Adrenal gland (tissue), 12 donors: ENCODE results near the gene SERPINB3. TPM values are rescaled to one million over a fixed set of nuclear protein-coding genes. Genes with fewer than 3 reads are reported as not detected.

Experiments
- DNase-seq, 7 donors: peaks; one replicate each; pipeline ENCODE4 v3.0.0-alpha.2; 2019 to 2020
- H3K27ac ChIP-seq, 5 donors: fragments of 200-600 bp; sonication (generic) in 4 of 5; 1 replicate in 3 of 5; 2 replicates in 2 of 5; pipeline versions ENCODE4 v1.5.1 to v1.8.0; 2016 to 2020; ENCODE audit warnings: mild to moderate bottlenecking in 1 of 5
- H3K27me3 ChIP-seq: fragments of 200-600 bp; 2 replicates; pipeline ENCODE4 v1.8.0; 2021
- H3K36me3 ChIP-seq, 2 donors: fragments of 200-600 bp; replicated peaks in 1 of 2; 1 replicate in 1 of 2; 2 replicates in 1 of 2; pipeline versions ENCODE4 v1.5.1 to v1.8.0; 2018 to 2022
- H3K4me1 ChIP-seq, 2 donors: fragments of 200-600 bp; replicated peaks in 1 of 2; 1 replicate in 1 of 2; 2 replicates in 1 of 2; pipeline versions ENCODE4 v1.5.1 to v1.8.0; 2018 to 2021
- H3K4me3 ChIP-seq, 4 donors: fragments of 200-600 bp; sonication (generic) in 3 of 4; one replicate each; pipeline ENCODE4 v1.5.1; 2016 to 2018
- H3K9me3 ChIP-seq, 3 donors: fragments of 200-600 bp; sonication (generic) in 1 of 3; replicated peaks in 1 of 3; 1 replicate in 2 of 3; 2 replicates in 1 of 3; pipeline versions ENCODE4 v1.5.1 to v1.8.0; 2016 to 2021
- CTCF ChIP-seq, 6 experiments: fragments of 450-650 bp in 4 of 6; fragments of 200-600 bp in 2 of 6; sonication (generic) in 1 of 6; IDR thresholded peaks; 1 replicate in 5 of 6; 2 replicates in 1 of 6; pipeline versions ENCODE4 v1.5.1 to v1.8.0; 2016 to 2021; ENCODE audit warnings: antibody characterized with exemption in 6 of 6, mild to moderate bottlenecking in 2 of 6, moderate library complexity in 1 of 6
- POLR2A ChIP-seq, 2 donors: fragments of 450-650 bp; IDR thresholded peaks; one replicate each; pipeline ENCODE4 v1.6.1; 2017; ENCODE audit warnings: antibody characterized with exemption in 2 of 2, mild to moderate bottlenecking in 2 of 2, moderate library complexity in 1 of 2
- WGBS, 4 donors: extraction: QIAGEN DNeasy Blood & Tissue Kit in 2 of 4; methylation state at CpG; one replicate each; pipeline versions ENCODE4 v1.1.5 to v1.1.7; 2013 to 2017; 5-methylcytosine and 5-hydroxymethylcytosine counted together
- intact Hi-C, 2 donors: fragments of 100-400 bp; cut with DNase I; formaldehyde crosslinking; loops; one replicate each; pipeline versions ENCODE4 v1.14.1 to v1.15.0; 2022 to 2023
- polyA plus RNA-seq, 3 donors: library from polyadenylated mRNA; stranded (reverse); fragments of 200-250 nt in 2 of 3; fragments of 350-450 nt in 1 of 3; fragmentation: Illumina TruSeq in 1 of 3; extraction: RNeasy Lipid Tissue Mini Kit (QIAGEN cat#74804) in 1 of 3; gene quantifications; one replicate each; pipeline ENCODE4 v1.2.3, GENCODE V29; 2013 to 2014
- total RNA-seq, 9 donors: library from RNA; depleted of rRNA in 4 of 9; stranded (reverse); fragments of >200 nt in 4 of 9; fragments of 120-200 nt in 1 of 9; fragmentation: NEBNext Ultra II Directional in 1 of 9; extraction: Animal tissue kit (Norgen Biotek cat#: 25700) in 1 of 9; gene quantifications; one replicate each; pipeline versions ENCODE4 v1.1.0 to v1.2.4, GENCODE V29; 2013 to 2023
- donor health status: healthy with polysubstance abuse.
- donor health status: Bipolar disorder and iron deficiency.
- donor health status: DM: yes; HTN: yes; CAD: no.
- donor health status: DM: no; HTN: no; CAD: no.
- donor health status: DM: no; HTN: no; CAD: no.
- donor health status: DM: yes; HTN: yes; CAD: no.

The SERPINB3 gene
- total and polyA plus RNA-seq, 12 donors, result 0.34 TPM; not detected in 11

GRCh38 chr18:63613420-63613819, 48.3 kb downstream of the SERPINB3 start:
- 57 to 82% (median 78%) methylated on average over 4 of the region's 4 CpGs for WGBS, 4 donors
- Histone ChIP-seq H3K36me3 (no peaks in the 10 kb centered on the region), H3K9me3 (no peaks in the 10 kb centered on the region), H3K4me1 (no peaks in the 10 kb centered on the region), H3K4me3 (no peak overlapping the region), H3K27ac (no peak overlapping the region), H3K27me3 (no peaks in the 10 kb centered on the region)
- DNase-seq, result no peak
- intact Hi-C loops, result no loop called here
- no peak for TF ChIP-seq CTCF (IDR thresholded peaks at IDR 0.05)

GRCh38 chr18:63606526-63606925, 55.2 kb downstream of the SERPINB3 start:
- no peaks in the 10 kb centered on the region for H3K27me3 ChIP-seq
- 62 to 84% (median 80%) methylated on average over 3 of the region's 3 CpGs for WGBS, 4 donors
- H3K9me3 ChIP-seq, result no peaks in the 10 kb centered on the region
- no peaks in the 10 kb centered on the region for H3K36me3 ChIP-seq
- DNase-seq, result no peak
- H3K4me3 ChIP-seq, result no peak overlapping the region
- intact Hi-C loops, result no loop called here
- TF ChIP-seq POLR2A (IDR thresholded peaks at IDR 0.05), result no peak
- TF ChIP-seq CTCF (IDR thresholded peaks at IDR 0.05), result no peak
- H3K27ac ChIP-seq, result no peak overlapping the region
- no peaks in the 10 kb centered on the region for H3K4me1 ChIP-seq

Other genes with a start within 250 kb of the SERPINB3 start
- gene VPS4B, start 239.4 kb downstream of the SERPINB3 start, total RNA-seq, result 10 to 100 TPM; 15.0 to 58.5 (median 41.2) TPM
- 10 to 100 TPM in 1 of 3 donors, 1 to 10 TPM in 2; 6.6 to 44.4 (median 9.4) TPM for gene VPS4B, start 239.4 kb downstream of the SERPINB3 start, polyA plus RNA-seq
- under 1 TPM in 2 of 9 donors, not detected in 7; 0.06 to 0.29 TPM for gene SERPINB5, start 184.9 kb downstream of the SERPINB3 start, total RNA-seq
- gene SERPINB5, start 184.9 kb downstream of the SERPINB3 start, polyA plus RNA-seq, result under 1 TPM in 1 of 3 donors, not detected in 2; 0.07 TPM
- under 1 TPM in 1 of 9 donors, not detected in 8; 0.17 TPM for gene SERPINB12, start 119.5 kb downstream of the SERPINB3 start, total RNA-seq
- not detected for gene SERPINB12, start 119.5 kb downstream of the SERPINB3 start, polyA plus RNA-seq
- gene SERPINB13, start 74.5 kb downstream of the SERPINB3 start, total RNA-seq, result not detected
- under 1 TPM in 1 of 3 donors, not detected in 2; 0.10 TPM for gene SERPINB13, start 74.5 kb downstream of the SERPINB3 start, polyA plus RNA-seq
- gene SERPINB4, start 17.6 kb downstream of the SERPINB3 start, total RNA-seq, result not detected
- gene SERPINB4, start 17.6 kb downstream of the SERPINB3 start, polyA plus RNA-seq, result not detected
- not detected for gene SERPINB11, start 41.1 kb upstream of the SERPINB3 start, total RNA-seq
- under 1 TPM in 1 of 3 donors, not detected in 2; 0.07 TPM for gene SERPINB11, start 41.1 kb upstream of the SERPINB3 start, polyA plus RNA-seq
- under 1 TPM in 1 of 9 donors, not detected in 8; 0.11 TPM for gene SERPINB7, start 113.5 kb upstream of the SERPINB3 start, total RNA-seq
- gene SERPINB7, start 113.5 kb upstream of the SERPINB3 start, polyA plus RNA-seq, result not detected
- under 1 TPM in 3 of 9 donors, not detected in 6; 0.17 to 0.37 (median 0.28) TPM for gene SERPINB2, start 225.8 kb upstream of the SERPINB3 start, total RNA-seq
- gene SERPINB2, start 225.8 kb upstream of the SERPINB3 start, polyA plus RNA-seq, result 1 to 10 TPM in 1 of 3 donors, not detected in 2; 1.3 TPM
- under 1 TPM in 1 of 9 donors, not detected in 8; 0.06 TPM for gene SERPINB10, start 246.1 kb upstream of the SERPINB3 start, total RNA-seq
- not detected for gene SERPINB10, start 246.1 kb upstream of the SERPINB3 start, polyA plus RNA-seq